HG03095 (cell line): ENCODE data around the gene DERL3.
"Not testable (repeated sequence)": the region's sequence is repeated elsewhere in the genome, so short reads cannot be mapped to it uniquely, and the experiment has no call there.

Experiments used
- ATAC-seq: cut with Tn5 transposase; IDR thresholded peaks from one replicate; pipeline ENCODE4 v1.9.1; 2021; ENCODE audit warnings: moderate library complexity; ENCODE audit not compliant: unreplicated experiment

DERL3 gene

GRCh38 chr22:23838681-23839468, at the start of gene DERL3:
Gene DERL3, minus strand, starts transcription at chr22:23839006. Its CDS starts 19 bp downstream, at chr22:23838987.
- peak; percentile 62 for ATAC-seq

- no peak for ATAC-seq
These were observed 45.3 kb upstream of the DERL3 start for GRCh38 chr22:23884140-23884539.

GRCh38 chr22:23883658-23884057, 44.9 kb upstream of the DERL3 start:
- no peak for ATAC-seq

- no peak for ATAC-seq
These were observed 43.6 kb upstream of the DERL3 start for GRCh38 chr22:23882370-23882769.

GRCh38 chr22:23878219-23878618, 39.4 kb upstream of the DERL3 start:
- ATAC-seq, result no peak

- ATAC-seq, result no peak
These were observed 38.8 kb upstream of the DERL3 start for GRCh38 chr22:23877566-23877965.

- ATAC-seq, result no peak
These were observed 37.0 kb upstream of the DERL3 start for GRCh38 chr22:23875801-23876200.

GRCh38 chr22:23874871-23875270, 36.1 kb upstream of the DERL3 start:
- no peak for ATAC-seq

GRCh38 chr22:23868580-23868979, 29.8 kb upstream of the DERL3 start:
- no peak for ATAC-seq

- not testable (repeated sequence) for ATAC-seq
These were observed 25.8 kb upstream of the DERL3 start for GRCh38 chr22:23864499-23865154.

- no peak for ATAC-seq
These were observed 23.3 kb upstream of the DERL3 start for GRCh38 chr22:23862103-23862502.

- not testable (repeated sequence) for ATAC-seq
These were observed 21.4 kb upstream of the DERL3 start for GRCh38 chr22:23860187-23860586.

GRCh38 chr22:23859201-23859600, 20.4 kb upstream of the DERL3 start:
- ATAC-seq, result no peak

GRCh38 chr22:23858484-23858815, 19.6 kb upstream of the DERL3 start:
- no peak for ATAC-seq

- ATAC-seq, result peak; percentile 83
These were observed 19.0 kb upstream of the DERL3 start, which contains the start of gene SLC2A11 for GRCh38 chr22:23857606-23858483. Gene SLC2A11, plus strand, starts transcription at chr22:23857875. Its CDS starts 125 bp downstream, at chr22:23858000.

GRCh38 chr22:23856721-23857605, 18.2 kb upstream of the DERL3 start:
- ATAC-seq, result peak; percentile 47

GRCh38 chr22:23850136-23850611, 11.4 kb upstream of the DERL3 start:
- peak; percentile 44 for ATAC-seq

GRCh38 chr22:23849009-23850006, 10.5 kb upstream of the DERL3 start:
- ATAC-seq, result no peak
